KOPT-K1 (cell line): Measurements from ENCODE around the gene PVALB.
"Not testable (repeated sequence)": the region's sequence is repeated elsewhere in the genome, so short reads cannot be mapped to it uniquely, and the experiment has no call there.

Experiments
- H3K27ac ChIP-seq: fragments of 200-600 bp; sonication (generic); 2 replicates; pipeline ENCODE4 v1.5.1; 2016; ENCODE audit warnings: antibody characterized with exemption, mild to moderate bottlenecking, low read depth, low read length; ENCODE audit not compliant: poor library complexity, severe bottlenecking
- H3K36me3 ChIP-seq: fragments of 200-600 bp; sonication (generic); 2 replicates; pipeline ENCODE4 v1.5.1; 2017; ENCODE audit warnings: antibody characterized with exemption, mild to moderate bottlenecking, low read length, moderate library complexity; ENCODE audit not compliant: insufficient read depth
- H3K9me3 ChIP-seq: fragments of 200-600 bp; sonication (generic); 2 replicates; pipeline ENCODE4 v1.5.1; 2017; ENCODE audit warnings: antibody characterized with exemption, low read length, mild to moderate bottlenecking; ENCODE audit not compliant: insufficient read depth, poor library complexity, severe bottlenecking

The PVALB gene

DNA sequence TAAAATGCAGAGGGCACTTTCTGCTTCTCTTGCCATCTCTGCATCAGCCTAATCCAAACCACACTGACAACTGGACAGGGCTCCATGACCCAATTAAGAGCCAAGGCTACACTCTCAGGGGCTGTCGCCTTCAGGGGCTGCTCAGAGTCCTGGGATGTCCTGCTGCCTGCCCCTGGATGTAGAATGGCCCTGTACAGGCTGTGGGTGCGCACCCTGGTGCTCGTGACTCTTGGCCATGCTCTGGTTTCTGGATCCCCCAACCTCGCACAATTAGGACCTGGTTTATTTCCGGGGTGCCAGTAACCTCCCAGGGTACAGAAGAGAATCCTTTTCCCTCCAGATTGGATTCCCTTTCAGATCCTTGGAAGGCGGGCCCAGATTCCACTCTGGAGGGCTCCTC lies 52.2 kb downstream of the PVALB start:
- Histone ChIP-seq H3K36me3 (no peaks in the 10 kb centered on the region), H3K9me3 (no peaks in the 10 kb centered on the region), H3K27ac (no peak overlapping the region)

GRCh38 chr22:36764060-36764459 lies 52.8 kb downstream of the PVALB start:
- H3K9me3 ChIP-seq = no peaks in the 10 kb centered on the region
- H3K36me3 ChIP-seq = no peaks in the 10 kb centered on the region
- H3K27ac ChIP-seq = no peak overlapping the region

GRCh38 chr22:36763576-36763975 lies 53.3 kb downstream of the PVALB start:
- no peaks in the 10 kb centered on the region for H3K36me3 ChIP-seq
- no peak overlapping the region for H3K27ac ChIP-seq

DNA sequence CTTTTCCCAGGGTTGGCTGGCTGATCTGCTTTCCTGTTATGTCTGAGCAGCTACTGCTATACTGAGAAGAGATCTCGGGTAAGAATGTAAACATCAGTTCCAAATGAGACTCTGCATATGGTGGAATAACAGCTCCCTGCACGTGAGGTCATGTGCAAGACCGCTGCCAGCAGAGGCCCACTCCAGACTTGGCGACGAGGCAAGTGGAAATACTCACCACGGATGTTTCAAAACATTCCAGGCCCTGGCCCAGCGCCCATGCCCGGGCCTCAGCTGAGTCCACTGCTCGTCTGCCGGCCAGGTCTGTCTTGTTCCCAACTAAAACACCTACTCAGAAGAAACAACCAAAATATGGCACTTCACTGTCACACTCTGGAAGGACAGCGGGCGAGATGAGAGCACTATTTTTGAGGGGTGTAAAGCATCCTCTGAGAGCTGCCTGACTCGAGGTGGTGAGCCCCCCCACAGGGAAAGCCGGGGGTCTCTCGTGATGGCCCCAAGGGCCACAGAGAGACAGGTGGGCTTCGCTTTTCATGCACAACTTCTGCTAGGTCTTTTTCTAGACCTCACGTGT lies 54.1 kb downstream of the PVALB start:
- Histone ChIP-seq H3K27ac (no peak overlapping the region), H3K9me3 (no peaks in the 10 kb centered on the region), H3K36me3 (no peaks in the 10 kb centered on the region)

More at GRCh38 chr22:36763576-36763975, 53.3 kb downstream of the PVALB start:
- no peaks in the 10 kb centered on the region for H3K9me3 ChIP-seq

- Histone ChIP-seq H3K27ac (no peak overlapping the region), H3K9me3 (no peaks in the 10 kb centered on the region), H3K36me3 (no peaks in the 10 kb centered on the region)
These were observed 55.1 kb downstream of the PVALB start for GRCh38 chr22:36761553-36762240.

- Histone ChIP-seq H3K9me3 (no peaks in the 10 kb centered on the region), H3K27ac (no peak overlapping the region), H3K36me3 (no peaks in the 10 kb centered on the region)
These were observed 56.0 kb downstream of the PVALB start for GRCh38 chr22:36760786-36761185.

- Histone ChIP-seq H3K36me3 (no peaks in the 10 kb centered on the region), H3K9me3 (no peaks in the 10 kb centered on the region), H3K27ac (no peak overlapping the region)
These were observed 57.2 kb downstream of the PVALB start for GRCh38 chr22:36759481-36760159.

DNA sequence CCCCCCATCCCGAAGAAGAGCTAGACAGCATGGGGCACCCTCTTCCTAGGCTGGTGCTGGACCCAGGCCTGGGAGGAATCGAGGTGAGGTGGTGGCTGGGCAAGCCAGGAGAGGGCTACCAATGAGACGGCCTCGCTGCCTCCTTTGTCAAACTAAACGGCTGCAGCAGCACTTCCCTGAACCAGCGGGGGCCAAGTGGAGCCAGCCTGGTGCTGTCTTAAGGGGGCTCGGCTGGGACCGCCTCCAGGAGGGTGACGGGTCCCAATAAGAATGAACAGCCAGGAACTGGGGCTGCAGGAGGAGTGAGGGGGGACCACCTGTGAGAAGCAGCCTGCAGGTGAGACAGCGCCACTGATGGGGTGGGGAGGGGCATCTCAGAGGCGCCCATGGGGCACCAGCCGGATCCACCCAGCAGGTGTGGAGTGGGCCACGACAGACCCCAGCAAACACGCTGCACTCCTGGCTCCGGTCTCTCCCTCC lies 58.0 kb downstream of the PVALB start:
- H3K36me3 ChIP-seq = no peaks in the 10 kb centered on the region
- no peak overlapping the region for H3K27ac ChIP-seq
- H3K9me3 ChIP-seq = no peaks in the 10 kb centered on the region

- no peak overlapping the region for H3K27ac ChIP-seq
- no peaks in the 10 kb centered on the region for H3K36me3 ChIP-seq
- no peaks in the 10 kb centered on the region for H3K9me3 ChIP-seq
These were observed 59.1 kb downstream of the PVALB start for GRCh38 chr22:36757668-36758211.

DNA sequence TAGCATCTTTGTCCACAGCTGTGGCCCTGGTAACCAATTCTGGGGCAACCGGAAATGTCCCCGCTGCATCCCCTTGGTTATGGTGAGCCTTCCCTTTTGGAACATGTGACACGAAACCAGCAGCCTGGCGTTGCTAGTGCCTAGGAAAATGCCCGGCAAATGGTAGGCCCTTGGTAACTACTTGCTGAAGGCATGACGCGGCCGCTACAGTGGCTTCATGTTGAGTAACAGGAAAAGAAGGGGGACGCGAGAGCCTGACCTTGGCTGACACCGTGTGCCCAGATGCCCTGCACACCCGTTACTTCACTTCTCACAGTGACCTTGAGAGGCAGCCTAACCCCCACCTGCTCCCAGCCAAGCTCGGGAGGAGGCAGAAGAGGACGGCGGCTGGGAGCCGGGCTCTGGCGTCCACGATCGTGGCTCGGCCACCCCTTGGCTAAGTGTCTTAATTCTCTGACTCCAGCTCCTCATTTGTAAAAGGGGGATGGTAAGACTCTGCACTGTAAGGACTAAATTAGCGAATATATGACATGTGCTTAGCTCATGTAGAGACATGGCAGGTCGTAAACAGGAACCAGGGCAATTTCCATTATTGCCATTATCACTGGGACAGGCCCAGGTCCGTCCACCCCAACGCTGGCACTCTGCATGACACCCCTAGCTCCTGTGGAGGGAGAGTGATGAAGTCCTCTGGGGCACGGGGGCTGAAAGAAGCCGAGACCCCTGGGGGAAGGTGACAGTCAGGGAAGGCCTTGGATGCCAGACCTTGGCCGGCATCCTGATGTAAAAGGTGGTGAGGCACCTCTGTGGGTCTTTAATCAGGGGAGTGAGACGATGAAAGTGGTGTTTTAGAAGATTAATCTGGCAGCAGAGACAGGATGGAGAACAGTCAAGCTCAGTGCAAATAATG lies 59.8 kb downstream of the PVALB start:
- no peaks in the 10 kb centered on the region for H3K9me3 ChIP-seq
- no peaks in the 10 kb centered on the region for H3K36me3 ChIP-seq
- no peak overlapping the region for H3K27ac ChIP-seq

DNA sequence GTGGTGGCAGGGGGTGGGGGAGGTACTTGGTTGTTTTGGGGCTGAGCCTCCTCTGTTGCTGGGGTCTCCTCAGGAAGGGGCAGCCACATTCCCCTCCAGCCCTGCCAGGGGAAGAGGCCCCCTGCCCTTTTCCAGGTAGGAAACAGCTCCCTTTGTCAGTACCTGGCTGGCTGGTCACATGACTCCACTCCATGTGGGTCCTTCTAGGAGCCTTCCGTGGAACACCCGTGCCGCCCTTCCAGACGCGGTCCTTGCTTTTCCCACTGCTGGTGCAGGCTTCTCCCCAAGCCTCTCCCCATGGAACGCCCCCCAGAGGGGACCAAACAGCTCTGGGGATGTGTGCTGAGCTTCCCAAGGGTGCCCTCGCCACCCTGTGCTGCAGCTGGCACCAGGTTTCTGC lies 60.8 kb downstream of the PVALB start:
- Histone ChIP-seq H3K36me3 (no peaks in the 10 kb centered on the region), H3K9me3 (no peaks in the 10 kb centered on the region), H3K27ac (no peak overlapping the region)

DNA sequence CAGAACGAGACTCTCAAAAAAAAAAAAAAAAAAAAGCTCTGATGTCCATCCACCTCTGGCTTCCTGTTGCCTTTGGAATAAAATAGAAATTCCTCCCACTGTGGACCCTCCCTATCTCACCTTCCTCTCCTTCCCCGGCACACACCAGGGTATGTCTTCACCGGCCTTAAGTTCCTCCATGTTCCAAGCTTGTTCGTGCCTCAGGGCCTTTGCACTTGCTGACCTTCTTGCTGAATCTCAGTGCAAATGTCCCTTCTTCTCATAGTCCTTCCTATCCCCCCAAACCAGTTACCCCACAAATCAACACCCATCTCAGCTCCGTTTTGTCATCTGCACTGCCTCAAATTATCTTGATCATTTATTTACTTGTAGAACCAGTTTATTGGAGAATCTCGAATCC lies 61.5 kb downstream of the PVALB start:
- Histone ChIP-seq H3K9me3 (no peaks in the 10 kb centered on the region), H3K36me3 (no peaks in the 10 kb centered on the region), H3K27ac (no peak overlapping the region)

DNA sequence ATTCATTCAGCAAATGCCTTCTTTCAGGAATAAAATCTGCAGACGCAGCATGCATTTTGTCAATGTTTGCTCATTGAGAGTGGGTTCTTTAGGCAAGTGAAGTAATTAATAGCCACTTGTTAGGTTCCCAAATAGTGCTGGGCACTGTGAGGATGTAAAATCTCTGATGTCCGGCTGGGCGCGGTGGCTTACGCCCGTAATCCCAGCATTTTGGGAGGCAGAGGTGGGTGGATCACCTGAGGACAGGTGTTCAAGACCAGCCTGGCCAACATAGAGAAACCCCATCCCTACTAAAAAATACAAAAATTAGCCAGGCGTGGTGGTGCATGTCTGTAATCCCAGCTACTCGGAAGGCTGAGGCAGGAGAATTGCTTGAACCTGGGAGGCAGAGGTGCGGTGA lies 62.0 kb downstream of the PVALB start:
- not testable (repeated sequence) for H3K27ac ChIP-seq, H3K9me3 ChIP-seq, H3K36me3 ChIP-seq

DNA sequence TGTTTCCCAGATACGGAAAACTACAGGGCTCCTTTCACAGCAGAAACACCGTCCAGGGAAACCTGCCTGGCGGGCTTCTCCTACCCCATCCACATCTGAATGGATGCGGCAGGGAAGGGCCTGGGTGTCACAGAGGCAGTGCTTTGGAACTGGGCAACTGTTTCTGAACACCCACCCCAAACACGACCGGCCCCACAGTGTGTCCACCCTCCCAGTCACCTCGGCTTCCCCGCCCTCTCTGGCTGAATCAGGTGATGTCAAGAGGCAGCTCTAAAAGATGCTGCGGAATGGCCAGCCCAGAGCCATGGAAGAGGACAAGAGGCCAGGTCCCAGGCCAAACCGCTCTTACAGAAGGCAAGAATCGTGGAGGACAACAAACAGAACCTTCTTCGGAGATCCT lies 62.9 kb downstream of the PVALB start:
- no peak overlapping the region for H3K27ac ChIP-seq
- H3K9me3 ChIP-seq = no peaks in the 10 kb centered on the region
- no peaks in the 10 kb centered on the region for H3K36me3 ChIP-seq
